Esophagus muscularis mucosa (tissue), 4 donors: ENCODE measurements around the gene TIMP2.

ENCODE experiments used
- EP300 ChIP-seq: sonication (generic); formaldehyde crosslinking; IDR thresholded peaks from one replicate; pipeline ENCODE4 v1.6.1; 2017; ENCODE audit warnings: antibody characterized with exemption
- POLR2A ChIP-seq: fragments of 450-650 bp; IDR thresholded peaks from one replicate; pipeline ENCODE4 v1.6.1; 2017; ENCODE audit warnings: antibody characterized with exemption, moderate library complexity, mild to moderate bottlenecking, low read depth
- TF ChIP-seq, protein P1 (sequence below), 3 experiments: fragments of 200-600 bp in 2 of 3; fragments of 450-650 bp in 1 of 3; sonication (generic) in 2 of 3; IDR thresholded peaks; one replicate each; pipeline ENCODE4 v1.5.1; 2017 to 2019; ENCODE audit warnings: antibody characterized with exemption in 3 of 3, mild to moderate bottlenecking in 2 of 3, moderate library complexity in 1 of 3

- TF ChIP-seq, protein P1, sequence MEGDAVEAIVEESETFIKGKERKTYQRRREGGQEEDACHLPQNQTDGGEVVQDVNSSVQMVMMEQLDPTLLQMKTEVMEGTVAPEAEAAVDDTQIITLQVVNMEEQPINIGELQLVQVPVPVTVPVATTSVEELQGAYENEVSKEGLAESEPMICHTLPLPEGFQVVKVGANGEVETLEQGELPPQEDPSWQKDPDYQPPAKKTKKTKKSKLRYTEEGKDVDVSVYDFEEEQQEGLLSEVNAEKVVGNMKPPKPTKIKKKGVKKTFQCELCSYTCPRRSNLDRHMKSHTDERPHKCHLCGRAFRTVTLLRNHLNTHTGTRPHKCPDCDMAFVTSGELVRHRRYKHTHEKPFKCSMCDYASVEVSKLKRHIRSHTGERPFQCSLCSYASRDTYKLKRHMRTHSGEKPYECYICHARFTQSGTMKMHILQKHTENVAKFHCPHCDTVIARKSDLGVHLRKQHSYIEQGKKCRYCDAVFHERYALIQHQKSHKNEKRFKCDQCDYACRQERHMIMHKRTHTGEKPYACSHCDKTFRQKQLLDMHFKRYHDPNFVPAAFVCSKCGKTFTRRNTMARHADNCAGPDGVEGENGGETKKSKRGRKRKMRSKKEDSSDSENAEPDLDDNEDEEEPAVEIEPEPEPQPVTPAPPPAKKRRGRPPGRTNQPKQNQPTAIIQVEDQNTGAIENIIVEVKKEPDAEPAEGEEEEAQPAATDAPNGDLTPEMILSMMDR (IDR thresholded peaks at IDR 0.05), result no peak
- TF ChIP-seq POLR2A (no peak), EP300 (no peak)
Observed at GRCh38 chr17:78957128-78957527, 31.9 kb upstream of the TIMP2 start.
